T-helper 22 cell (primary cell): ENCODE data around the gene STX4.

ENCODE experiments used
- DNase-seq: peaks from one replicate; pipeline ENCODE4 v3.0.0-alpha.2; 2020; ENCODE audit warnings: low read depth

Gene STX4

DNA sequence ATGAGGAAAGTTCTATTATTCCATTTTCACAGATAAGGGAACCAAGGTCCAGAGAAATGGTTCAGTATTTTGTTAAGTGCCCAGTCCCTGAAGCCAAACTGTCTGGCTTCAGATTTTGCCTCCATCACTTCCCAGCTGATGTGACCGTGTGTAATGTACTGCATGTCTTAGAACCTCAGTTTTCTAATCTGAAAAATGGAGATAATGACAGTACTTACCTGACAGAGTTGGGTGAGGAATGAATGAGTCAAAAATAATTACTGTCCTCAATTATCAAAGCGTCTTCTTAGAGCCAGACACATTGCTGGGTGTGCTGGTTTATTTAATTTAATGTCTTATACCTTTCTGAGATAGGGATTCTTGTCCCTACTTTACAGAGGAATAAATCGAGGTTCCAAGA is 34.0 kb downstream of the STX4 start:
- DNase-seq: no peak

DNA sequence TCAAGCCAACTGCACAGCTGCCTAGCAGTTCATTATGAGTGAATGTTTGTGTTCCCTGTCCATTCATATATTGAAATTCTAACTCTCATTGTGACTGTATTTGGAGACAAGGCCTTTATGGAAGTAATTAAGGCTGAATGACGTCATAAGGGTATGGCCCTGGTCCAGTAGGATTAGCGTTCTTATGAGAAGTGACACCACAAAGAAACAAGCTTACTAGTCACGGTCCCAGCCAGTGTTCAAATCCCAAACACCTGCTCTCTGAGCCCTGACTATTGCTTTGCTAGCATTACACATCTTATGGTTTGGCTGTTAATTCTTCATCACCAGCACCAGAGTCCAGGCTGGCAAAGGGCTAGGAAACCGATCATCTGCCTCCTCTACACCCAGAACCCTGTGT is 38.5 kb downstream of the STX4 start:
- no peak for DNase-seq

DNA sequence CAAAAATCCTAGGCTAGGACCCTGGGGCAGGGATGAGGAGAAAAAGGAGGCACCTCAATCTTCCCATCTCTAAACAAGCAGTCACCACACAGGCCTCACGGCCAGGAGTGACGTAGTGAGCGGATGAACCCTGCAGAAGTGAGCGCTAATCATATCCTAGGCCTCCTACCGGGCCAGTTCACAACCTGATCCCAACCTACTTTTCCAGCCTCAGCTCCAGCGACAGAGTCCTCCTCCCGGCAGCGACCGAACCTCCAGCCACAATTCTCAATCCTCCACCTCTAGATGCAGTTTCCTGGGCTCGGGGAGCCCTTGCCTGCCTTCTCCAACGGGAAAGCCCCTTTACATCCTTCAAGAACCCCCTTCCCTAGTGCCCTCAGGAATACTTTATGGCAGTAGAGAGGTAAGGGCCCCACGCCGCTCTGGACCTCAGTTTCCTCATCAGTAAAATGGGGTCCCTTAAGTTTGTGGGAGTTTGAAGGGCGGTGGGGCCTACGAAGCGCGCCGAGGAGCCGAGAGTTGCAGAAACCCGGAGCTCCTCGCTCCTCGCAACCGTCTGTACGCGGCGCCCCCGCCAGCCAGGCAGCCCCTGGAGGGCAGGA is 39.3 kb downstream of the STX4 start:
- no peak for DNase-seq

DNA sequence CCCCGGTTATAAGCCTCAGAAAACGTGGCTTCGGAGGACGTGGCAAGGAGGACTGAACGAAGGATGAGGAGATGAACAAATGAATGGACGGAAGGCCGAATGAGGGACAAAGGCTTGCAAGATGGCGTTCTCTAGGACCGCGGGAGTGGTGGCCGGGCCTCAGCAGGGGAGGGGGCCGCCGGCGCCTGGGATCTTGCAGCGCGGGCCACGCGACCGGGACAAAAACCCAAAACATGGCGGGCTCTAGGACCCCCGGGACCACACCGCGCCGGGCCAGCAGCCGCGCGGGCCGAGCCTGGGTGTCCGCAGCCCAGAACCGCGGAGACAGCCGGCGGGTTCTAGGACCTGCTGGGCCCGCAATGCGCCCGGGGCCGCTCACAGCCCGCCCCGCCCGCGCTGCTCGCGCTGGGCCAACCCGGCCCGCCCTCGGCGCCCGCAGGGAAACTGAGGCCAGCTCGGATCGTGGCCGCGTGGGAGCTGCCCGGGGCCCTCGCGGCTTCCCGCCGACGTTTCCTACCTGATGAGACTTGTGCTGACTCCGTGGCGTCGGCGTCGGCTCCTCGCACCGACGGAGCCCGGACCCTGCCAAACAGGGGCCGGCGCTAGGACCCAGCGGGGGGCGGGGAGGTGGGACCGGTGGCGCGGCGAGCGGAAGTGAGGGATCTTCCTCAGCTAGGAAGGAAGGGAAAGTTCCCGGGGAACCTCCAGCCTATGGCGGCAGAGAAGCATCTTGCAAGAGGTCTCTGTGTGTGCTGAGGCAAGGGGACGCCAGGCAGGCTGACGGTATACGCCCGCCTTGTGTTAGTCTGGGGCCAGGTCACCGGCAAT is 40.0 kb downstream of the STX4 start:
- peak; percentile 84 for DNase-seq

DNA sequence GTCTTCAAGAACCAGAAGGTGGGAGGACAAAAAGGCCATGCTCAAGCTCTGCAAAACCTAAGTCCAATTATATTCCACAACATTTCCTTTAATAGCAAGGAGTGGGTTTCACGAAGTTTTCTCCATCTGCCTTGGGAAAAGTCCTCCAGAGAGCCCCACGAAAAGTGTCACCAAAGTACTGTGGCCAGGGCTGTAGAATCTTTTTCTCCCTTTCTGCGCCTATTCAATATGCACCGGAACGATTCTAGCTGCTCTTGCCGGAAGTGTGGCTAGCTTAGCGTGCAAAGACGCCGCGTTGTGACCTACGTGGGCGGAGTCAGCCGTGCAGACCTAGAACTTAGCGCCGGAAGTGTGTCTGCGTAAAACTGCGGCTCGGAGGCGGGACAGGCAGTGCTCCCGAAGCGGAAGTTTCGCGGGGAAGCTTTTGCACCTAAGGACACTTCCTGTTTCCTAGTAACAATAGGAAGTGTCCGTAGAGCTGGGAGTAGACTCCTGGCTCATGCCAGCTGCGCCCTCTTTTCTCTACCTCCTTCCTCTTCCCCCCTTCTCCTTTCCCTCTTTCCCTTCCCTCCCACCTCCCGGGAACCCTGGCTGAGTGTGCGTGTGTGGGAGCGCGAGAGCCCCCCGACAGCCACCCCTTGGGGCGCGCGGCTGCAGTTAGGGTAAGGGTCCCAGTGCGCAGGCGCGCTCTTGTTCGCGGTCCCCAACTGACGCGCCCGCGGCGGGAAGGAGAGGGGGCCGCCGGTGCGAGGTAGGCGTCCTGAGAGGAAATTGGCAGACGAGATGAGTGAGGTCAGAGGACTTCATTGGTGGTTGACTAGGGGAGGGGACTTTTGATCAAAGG is 40.8 kb downstream of the STX4 start, which contains the start of the genes ZNF646 and ZNF668:
Gene ZNF646, plus strand, starts transcription at position 453 of the 844 bp plus-strand sequence. CDS start 1,903 bp downstream, outside the sequence.
Gene ZNF668, minus strand, starts transcription at position 271 of the 844 bp plus-strand sequence. CDS start 9,781 bp downstream, outside the sequence.
- peak; percentile 99 for DNase-seq

DNA sequence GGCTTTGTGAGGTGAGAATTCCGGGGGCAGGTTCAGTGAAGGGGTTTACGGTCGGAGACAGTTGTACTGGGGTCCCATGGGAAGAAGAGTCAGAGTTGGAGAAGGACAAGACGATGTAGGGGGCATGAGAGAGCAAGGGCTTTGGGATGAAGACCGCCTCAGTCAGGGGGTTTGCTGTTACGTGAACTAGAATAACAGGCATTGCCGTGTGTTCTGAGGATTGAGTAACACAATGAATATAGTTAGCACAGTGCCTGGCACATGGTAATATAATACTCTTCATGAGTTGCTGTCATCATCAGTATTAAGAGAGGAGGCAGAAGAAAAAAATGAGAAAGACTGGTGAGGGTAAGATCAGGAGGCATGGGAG is 41.4 kb downstream of the STX4 start:
- no peak for DNase-seq

DNA sequence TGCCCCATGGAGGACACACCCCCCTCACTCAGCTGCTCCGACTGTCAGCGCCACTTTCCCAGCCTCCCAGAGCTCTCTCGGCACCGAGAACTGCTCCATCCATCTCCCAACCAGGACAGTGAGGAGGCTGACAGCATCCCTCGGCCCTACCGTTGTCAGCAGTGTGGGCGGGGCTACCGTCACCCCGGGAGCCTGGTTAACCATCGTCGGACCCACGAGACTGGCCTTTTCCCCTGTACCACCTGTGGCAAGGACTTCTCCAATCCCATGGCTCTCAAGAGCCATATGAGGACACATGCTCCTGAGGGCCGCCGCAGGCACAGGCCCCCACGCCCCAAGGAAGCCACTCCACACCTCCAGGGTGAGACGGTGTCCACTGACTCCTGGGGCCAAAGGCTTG is 43.0 kb downstream of the STX4 start:
- no peak for DNase-seq

DNA sequence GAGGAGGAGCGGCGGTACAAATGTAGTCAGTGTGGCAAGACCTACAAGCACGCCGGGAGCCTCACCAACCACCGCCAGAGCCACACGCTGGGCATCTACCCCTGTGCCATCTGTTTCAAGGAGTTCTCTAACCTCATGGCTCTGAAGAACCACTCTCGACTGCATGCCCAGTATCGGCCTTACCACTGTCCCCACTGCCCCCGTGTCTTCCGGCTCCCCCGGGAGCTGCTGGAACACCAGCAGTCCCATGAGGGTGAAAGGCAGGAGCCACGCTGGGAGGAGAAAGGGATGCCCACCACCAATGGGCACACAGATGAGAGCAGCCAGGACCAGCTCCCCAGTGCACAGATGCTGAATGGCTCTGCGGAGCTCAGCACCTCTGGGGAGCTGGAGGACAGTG is 43.7 kb downstream of the STX4 start:
- no peak for DNase-seq

DNA sequence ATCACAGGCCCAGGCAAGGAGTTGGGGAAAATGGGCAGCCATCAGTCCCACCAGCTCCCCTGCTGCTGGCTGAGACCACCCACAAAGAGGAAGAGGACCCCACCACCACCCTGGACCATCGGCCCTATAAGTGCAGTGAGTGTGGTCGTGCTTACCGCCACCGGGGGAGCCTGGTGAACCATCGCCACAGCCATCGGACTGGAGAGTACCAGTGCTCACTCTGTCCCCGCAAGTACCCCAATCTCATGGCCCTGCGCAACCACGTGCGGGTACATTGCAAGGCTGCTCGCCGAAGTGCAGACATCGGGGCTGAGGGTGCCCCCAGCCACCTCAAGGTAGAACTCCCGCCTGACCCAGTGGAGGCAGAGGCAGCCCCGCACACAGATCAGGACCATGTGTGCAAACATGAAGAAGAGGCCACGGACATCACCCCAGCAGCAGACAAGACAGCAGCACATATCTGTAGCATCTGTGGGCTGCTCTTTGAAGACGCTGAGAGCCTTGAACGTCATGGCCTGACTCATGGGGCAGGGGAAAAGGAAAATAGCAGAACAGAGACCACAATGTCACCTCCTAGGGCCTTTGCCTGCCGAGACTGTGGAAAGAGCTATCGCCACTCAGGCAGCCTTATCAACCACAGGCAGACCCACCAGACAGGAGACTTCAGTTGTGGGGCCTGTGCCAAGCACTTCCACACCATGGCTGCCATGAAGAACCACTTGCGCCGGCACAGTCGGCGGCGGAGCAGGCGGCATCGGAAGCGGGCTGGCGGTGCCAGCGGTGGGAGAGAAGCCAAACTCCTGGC is 44.4 kb downstream of the STX4 start:
- no peak for DNase-seq

DNA sequence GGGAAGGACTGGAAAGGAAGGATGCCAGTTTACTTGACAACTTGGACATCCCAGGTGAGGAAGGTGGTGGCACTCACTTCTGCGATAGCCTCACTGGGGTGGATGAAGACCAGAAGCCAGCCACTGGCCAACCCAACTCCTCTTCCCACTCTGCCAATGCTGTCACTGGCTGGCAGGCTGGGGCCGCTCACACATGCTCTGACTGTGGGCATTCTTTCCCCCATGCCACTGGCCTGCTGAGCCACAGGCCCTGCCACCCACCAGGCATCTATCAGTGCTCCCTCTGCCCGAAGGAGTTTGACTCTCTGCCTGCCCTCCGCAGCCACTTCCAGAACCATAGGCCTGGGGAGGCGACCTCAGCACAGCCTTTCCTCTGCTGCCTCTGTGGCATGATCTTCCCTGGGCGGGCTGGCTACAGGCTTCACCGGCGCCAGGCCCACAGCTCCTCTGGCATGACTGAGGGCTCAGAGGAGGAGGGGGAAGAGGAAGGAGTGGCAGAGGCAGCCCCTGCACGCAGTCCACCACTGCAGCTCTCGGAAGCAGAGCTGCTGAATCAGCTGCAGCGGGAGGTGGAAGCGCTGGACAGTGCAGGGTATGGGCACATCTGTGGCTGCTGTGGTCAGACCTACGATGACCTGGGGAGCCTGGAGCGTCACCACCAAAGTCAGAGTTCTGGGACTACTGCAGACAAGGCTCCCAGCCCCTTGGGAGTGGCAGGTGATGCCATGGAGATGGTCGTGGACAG is 45.4 kb downstream of the STX4 start:
- DNase-seq: no peak

DNA sequence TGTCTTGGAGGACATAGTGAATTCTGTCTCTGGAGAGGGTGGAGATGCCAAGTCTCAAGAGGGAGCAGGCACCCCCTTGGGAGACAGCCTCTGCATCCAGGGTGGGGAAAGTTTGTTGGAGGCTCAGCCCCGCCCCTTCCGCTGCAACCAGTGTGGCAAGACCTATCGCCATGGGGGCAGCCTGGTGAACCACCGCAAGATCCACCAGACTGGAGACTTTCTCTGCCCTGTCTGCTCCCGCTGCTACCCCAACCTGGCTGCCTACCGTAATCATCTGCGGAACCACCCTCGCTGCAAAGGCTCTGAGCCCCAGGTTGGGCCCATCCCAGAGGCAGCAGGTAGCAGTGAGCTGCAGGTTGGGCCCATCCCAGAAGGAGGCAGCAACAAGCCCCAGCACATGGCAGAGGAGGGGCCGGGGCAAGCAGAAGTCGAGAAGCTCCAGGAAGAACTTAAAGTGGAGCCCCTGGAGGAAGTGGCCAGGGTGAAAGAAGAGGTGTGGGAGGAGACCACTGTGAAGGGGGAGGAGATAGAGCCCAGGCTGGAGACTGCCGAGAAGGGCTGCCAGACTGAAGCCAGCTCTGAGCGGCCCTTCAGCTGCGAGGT is 46.1 kb downstream of the STX4 start:
- DNase-seq: no peak

DNA sequence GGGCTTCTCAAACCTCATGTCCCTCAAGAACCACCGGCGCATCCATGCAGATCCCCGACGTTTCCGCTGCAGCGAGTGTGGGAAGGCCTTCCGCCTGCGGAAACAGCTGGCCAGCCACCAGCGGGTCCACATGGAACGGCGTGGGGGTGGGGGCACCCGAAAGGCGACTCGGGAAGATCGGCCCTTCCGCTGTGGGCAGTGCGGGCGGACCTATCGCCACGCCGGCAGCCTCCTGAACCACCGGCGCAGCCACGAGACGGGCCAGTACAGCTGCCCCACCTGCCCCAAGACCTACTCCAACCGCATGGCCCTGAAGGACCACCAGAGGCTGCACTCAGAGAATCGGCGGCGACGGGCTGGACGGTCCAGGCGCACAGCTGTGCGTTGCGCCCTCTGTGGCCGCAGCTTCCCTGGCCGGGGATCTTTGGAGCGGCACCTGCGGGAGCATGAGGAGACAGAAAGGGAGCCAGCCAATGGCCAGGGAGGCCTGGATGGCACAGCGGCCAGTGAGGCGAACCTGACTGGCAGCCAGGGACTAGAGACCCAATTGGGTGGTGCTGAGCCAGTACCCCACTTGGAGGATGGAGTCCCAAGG is 46.8 kb downstream of the STX4 start:
- no peak for DNase-seq

DNA sequence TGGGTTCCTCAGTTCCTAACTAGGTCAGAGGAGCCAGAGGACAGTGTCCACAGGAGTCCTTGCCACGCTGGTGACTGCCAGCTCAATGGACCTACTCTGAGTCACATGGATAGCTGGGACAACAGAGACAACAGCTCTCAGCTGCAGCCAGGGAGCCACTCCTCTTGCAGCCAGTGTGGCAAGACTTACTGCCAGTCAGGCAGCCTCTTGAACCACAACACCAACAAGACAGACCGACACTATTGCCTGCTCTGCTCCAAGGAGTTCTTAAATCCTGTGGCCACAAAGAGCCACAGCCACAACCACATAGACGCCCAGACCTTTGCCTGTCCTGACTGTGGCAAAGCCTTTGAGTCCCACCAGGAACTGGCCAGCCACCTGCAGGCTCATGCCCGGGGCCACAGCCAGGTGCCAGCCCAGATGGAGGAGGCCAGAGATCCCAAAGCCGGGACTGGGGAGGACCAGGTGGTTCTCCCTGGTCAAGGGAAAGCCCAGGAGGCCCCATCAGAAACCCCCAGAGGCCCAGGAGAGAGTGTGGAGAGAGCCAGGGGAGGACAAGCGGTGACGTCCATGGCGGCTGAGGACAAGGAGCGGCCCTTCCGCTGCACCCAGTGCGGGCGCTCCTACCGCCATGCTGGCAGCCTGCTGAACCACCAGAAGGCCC is 47.5 kb downstream of the STX4 start:
- DNase-seq: no peak

DNA sequence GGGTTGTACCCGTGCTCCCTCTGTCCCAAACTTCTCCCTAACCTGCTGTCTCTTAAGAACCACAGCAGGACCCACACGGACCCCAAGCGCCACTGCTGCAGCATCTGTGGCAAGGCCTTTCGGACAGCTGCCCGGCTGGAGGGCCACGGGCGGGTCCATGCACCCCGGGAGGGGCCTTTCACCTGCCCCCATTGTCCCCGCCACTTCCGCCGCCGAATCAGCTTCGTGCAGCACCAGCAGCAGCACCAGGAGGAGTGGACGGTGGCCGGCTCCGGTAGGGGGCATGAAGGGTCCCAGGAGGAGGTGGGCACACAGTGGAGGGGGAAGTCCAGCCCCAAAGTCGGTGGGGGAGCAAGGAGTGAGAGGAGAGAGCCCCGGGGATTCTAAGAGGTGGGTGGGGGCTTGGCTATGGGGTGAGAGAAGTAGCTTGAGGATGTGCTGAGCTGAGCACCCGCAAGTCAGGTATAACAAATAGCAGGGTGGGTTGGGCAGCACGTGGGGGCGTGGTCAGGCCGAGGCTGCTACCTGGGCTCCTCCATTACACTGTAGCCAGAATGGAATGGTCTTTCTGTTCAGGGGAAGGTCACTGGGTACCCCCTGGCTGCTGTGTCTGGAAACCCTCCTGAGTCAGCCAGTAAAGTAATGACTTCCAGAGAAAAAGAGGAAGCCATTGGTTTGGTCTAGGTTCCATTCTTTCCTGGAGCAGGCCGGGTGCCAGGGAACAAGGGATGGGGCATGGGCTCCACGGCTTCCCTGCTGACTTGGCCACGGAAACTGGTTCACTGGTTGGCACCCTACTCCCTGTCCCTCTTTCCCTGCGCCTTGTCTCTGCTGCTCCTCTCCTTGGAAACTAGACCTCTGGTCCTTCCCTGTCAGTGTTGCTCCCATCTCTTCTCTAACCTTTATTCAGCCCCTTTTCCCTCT is 48.3 kb downstream of the STX4 start:
- no peak for DNase-seq

DNA sequence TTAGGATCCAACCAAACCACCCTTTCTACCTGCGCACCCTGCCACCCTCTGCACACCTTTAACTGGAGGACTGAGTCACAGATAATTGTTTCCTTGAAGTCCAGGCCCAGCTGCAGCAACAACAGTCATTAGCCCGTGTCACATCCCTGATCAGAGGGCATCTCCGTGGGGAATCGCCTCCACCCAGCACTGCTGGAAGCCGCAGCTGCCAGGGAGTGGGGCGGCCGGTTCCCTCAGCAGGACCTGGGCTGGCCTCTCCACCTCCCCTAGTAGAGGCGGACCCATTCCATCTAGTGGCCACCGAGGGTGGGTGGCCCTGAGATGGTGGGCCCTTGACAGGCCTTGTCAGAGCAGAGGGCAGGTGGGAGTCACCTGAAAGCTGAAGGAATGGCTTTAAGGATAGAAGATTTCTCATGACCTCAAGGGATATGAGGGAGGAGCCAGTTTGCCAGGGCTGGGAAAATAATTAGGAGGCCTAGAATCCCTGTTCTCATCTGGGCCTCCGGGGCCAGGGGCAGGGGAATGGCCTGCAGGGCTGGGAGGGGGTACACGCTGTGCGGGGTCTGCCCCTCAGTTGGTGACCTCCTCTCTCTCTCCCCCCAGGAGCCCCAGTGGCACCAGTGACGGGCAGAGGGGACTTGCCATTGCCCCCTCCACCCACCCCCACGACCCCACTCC is 49.1 kb downstream of the STX4 start:
- no peak for DNase-seq

DNA sequence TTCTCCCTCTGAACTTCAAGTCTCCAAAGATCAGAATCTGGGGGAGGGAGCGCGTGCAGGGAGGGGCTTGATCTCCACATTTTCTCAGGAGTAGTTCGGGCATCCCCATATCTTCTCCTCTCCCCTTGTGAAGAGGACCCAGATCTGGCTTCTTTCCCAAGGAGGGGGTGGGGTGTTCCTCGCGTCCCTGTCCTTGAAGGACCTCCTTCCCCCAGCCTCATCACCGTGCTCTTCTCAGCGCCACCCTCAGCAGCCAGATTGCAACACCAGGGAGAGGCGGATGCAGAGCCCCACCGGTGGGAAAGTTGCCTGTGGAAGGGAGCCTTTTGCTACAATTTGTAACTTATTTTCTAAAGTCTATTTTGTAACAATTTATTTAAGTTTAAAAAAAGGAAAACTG is 49.7 kb downstream of the STX4 start:
- DNase-seq: no peak

DNA sequence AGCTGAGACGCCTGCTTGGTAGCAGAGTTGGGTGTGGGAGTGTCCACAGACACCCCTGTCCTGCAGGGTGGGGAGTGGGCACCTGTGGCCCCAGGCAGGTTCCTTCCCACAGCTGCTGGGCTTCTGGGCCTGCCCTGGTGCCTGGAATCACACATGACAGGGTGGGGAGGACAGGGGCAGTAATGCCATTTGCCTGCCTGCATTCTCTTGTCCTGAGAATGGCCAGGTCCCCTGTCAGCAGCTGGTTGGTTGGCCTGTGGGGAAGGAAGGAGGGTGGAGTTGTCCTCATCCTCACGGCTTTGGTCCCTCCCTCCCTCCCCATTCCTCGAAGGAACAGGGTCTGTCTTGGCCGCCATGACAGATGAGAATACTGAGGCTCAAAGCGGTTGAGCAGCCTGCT is 50.2 kb downstream of the STX4 start:
- no peak for DNase-seq

DNA sequence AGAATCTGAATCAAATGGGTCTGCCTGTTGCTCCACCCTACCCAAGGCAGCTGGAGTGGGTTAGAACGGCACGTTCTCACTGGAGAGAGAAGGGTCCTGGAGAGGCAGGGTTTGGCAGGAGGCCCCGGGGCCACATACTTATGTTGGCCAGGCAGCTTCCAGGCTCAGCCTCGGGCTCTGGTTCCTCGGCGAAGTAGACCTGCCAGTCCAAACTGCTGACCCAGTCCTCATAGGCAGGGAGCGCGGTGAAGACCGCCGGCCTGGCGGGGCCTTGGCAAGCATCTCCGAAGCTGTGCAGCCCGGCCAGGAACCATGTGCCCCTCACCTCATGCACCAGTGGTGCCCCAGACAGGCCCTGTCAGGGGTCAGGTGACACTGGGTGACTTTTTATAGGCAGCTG is 50.6 kb downstream of the STX4 start:
- no peak for DNase-seq
